Neuronal stem cell (in vitro differentiated cells): Measurements from ENCODE around the gene VWA1.
"Not testable (repeated sequence)": the region's sequence is repeated elsewhere in the genome, so short reads cannot be mapped to it uniquely, and the experiment has no call there.

Experiments used
- DNase-seq: peaks from one replicate; pipeline ENCODE4 v3.0.0-alpha.2; 2013; ENCODE audit warnings: low spot score
- H2AFZ ChIP-seq: one replicate; pipeline ENCODE4 v1.6.1; 2013; ENCODE audit warnings: mild to moderate bottlenecking, low read length, inconsistent platforms
- H2AK5ac ChIP-seq: 2 replicates; pipeline ENCODE4 v1.6.1; 2013; ENCODE audit warnings: low read depth, mild to moderate bottlenecking, inconsistent platforms, low read length, moderate library complexity, mixed read lengths
- H2BK120ac ChIP-seq: 2 replicates; pipeline ENCODE4 v1.6.1; 2013; ENCODE audit warnings: low read depth, mild to moderate bottlenecking, inconsistent platforms, low read length, moderate library complexity, mixed read lengths
- H2BK12ac ChIP-seq: one replicate; pipeline ENCODE4 v1.6.1; 2013; ENCODE audit warnings: low read length, inconsistent platforms
- H2BK15ac ChIP-seq: 2 replicates; pipeline ENCODE4 v1.6.1; 2013; ENCODE audit warnings: mild to moderate bottlenecking, low read length, inconsistent platforms, mixed read lengths
- H2BK5ac ChIP-seq: one replicate; pipeline ENCODE4 v1.6.1; 2013; ENCODE audit warnings: inconsistent platforms, mild to moderate bottlenecking, low read length, moderate library complexity
- H3K14ac ChIP-seq: one replicate; pipeline ENCODE4 v1.6.1; 2013; ENCODE audit warnings: low read length, inconsistent platforms
- H3K18ac ChIP-seq: 2 replicates; pipeline ENCODE4 v1.6.1; 2013; ENCODE audit warnings: low read length, inconsistent platforms
- H3K23ac ChIP-seq: 2 replicates; pipeline ENCODE4 v1.6.1; 2013; ENCODE audit warnings: low read depth, mild to moderate bottlenecking, mixed read lengths, low read length, inconsistent platforms; ENCODE audit not compliant: poor library complexity
- H3K27ac ChIP-seq: replicated peaks from 3 replicates; pipeline ENCODE4 v1.5.1; 2013; ENCODE audit warnings: low read length, inconsistent platforms
- H3K27me3 ChIP-seq, 3 experiments: 2 replicates each; pipeline ENCODE4 v1.6.1; 2013; ENCODE audit warnings: low read length in 3 of 3, mild to moderate bottlenecking in 2 of 3, inconsistent platforms in 1 of 3, low read depth in 1 of 3, mixed read lengths in 1 of 3, moderate library complexity in 1 of 3; ENCODE audit not compliant: control insufficient read depth in 3 of 3, insufficient read depth in 3 of 3
- H3K36me3 ChIP-seq, 2 donors: replicated peaks in 1 of 2; 2 replicates each; pipeline ENCODE4 v1.6.1; 2013; ENCODE audit warnings: low read length in 2 of 2; ENCODE audit not compliant: control insufficient read depth in 2 of 2, insufficient read depth in 2 of 2
- H3K4ac ChIP-seq: 2 replicates; pipeline ENCODE4 v1.6.1; 2013; ENCODE audit warnings: inconsistent platforms, mild to moderate bottlenecking, low read length, moderate library complexity
- H3K4me1 ChIP-seq, 2 donors: 1 replicate in 1 of 2; 2 replicates in 1 of 2; pipeline ENCODE4 v1.6.1; 2013; ENCODE audit warnings: low read length in 2 of 2, low read depth in 1 of 2; ENCODE audit not compliant: control insufficient read depth in 2 of 2, insufficient read depth in 1 of 2
- H3K4me2 ChIP-seq: one replicate; pipeline ENCODE4 v1.6.1; 2013; ENCODE audit warnings: mild to moderate bottlenecking, low read length, inconsistent platforms; ENCODE audit not compliant: insufficient read depth, poor library complexity, severe bottlenecking
- H3K4me3 ChIP-seq, 2 donors: 2 replicates each; pipeline ENCODE4 v1.5.1; 2013; ENCODE audit warnings: low read length in 2 of 2, mild to moderate bottlenecking in 2 of 2, inconsistent platforms in 1 of 2, moderate library complexity in 1 of 2
- H3K79me1 ChIP-seq: one replicate; pipeline ENCODE4 v1.6.1; 2013; ENCODE audit warnings: low read depth, mild to moderate bottlenecking, inconsistent platforms, low read length, moderate library complexity
- H3K9ac ChIP-seq: one replicate; pipeline ENCODE4 v1.6.1; 2013; ENCODE audit warnings: mild to moderate bottlenecking, low read depth, low read length, inconsistent platforms; ENCODE audit not compliant: poor library complexity
- H3K9me3 ChIP-seq, 2 donors: replicated peaks in 1 of 2; 2 replicates each; pipeline versions ENCODE3 to v1.6.1; 2013; ENCODE audit warnings: low read length in 2 of 2, mild to moderate bottlenecking in 2 of 2, inconsistent platforms in 1 of 2, low read depth in 1 of 2, mixed read lengths in 1 of 2, moderate library complexity in 1 of 2; ENCODE audit not compliant: control insufficient read depth in 2 of 2, insufficient read depth in 1 of 2
- H4K8ac ChIP-seq: one replicate; pipeline ENCODE4 v1.6.1; 2013; ENCODE audit warnings: low read depth, mild to moderate bottlenecking, inconsistent platforms, low read length, moderate library complexity
- H4K91ac ChIP-seq: one replicate; pipeline ENCODE4 v1.6.1; 2013; ENCODE audit warnings: low read length, low read depth, mild to moderate bottlenecking, inconsistent platforms; ENCODE audit not compliant: poor library complexity
- WGBS, 2 donors: extraction: QIAGEN DNeasy Blood & Tissue Kit; methylation state at CpG; one replicate each; pipeline ENCODE4 v1.1.7; 2013; ENCODE audit warnings: missing lambda C conversion rate in 2 of 2, mixed read lengths in 1 of 2; ENCODE audit not compliant: insufficient read length in 2 of 2, insufficient replicate concordance in 1 of 2; ENCODE audit errors: extremely low coverage in 2 of 2; 5-methylcytosine and 5-hydroxymethylcytosine counted together

VWA1 gene

GRCh38 chr1:1402901-1403392 lies 32.5 kb upstream of the VWA1 start:
- WGBS, 2 donors = no CpG with 5 or more reads among the region's 9 CpGs
- not testable (repeated sequence) for H3K4ac ChIP-seq, H2BK120ac ChIP-seq, H2BK15ac ChIP-seq, H3K23ac ChIP-seq, H4K91ac ChIP-seq, H3K9me3 ChIP-seq, H2BK12ac ChIP-seq, H3K4me2 ChIP-seq, H2AFZ ChIP-seq, DNase-seq, H3K14ac ChIP-seq, H3K27ac ChIP-seq, H4K8ac ChIP-seq, H3K9ac ChIP-seq, H2AK5ac ChIP-seq, H2BK5ac ChIP-seq, H3K4me3 ChIP-seq, H3K18ac ChIP-seq, H3K27me3 ChIP-seq
- Histone ChIP-seq H3K4me1 (peaks cover 15 to 17% of the 10 kb centered on the region in 2 donors), H3K36me3 (peaks cover 46 to 66% of the 10 kb centered on the region in 2 donors), H3K79me1 (peaks cover 41% of the 10 kb centered on the region)

GRCh38 chr1:1403653-1404052 lies 31.8 kb upstream of the VWA1 start:
- Histone ChIP-seq H3K36me3 (peaks cover 45 to 66% of the 10 kb centered on the region in 2 donors), H3K4ac (no peak overlapping the region), H2AK5ac (no peak overlapping the region), H2BK15ac (no peak overlapping the region), H3K79me1 (peaks cover 38% of the 10 kb centered on the region), H2BK5ac (no peak overlapping the region), H3K4me3 (no peak overlapping the region), H3K14ac (no peak overlapping the region), H3K9ac (no peak overlapping the region), H2BK12ac (no peak overlapping the region), H3K18ac (no peak overlapping the region), H2BK120ac (no peak overlapping the region), H4K91ac (no peak overlapping the region), H3K4me2 (no peak overlapping the region), H4K8ac (no peak overlapping the region), H3K27ac (no peak overlapping the region), H2AFZ (no peak overlapping the region), H3K9me3 (no peaks in the 10 kb centered on the region), H3K23ac (no peak overlapping the region), H3K4me1 (peaks cover 10 to 19% of the 10 kb centered on the region in 2 donors), H3K27me3 (no peaks in the 10 kb centered on the region)
- no peak for DNase-seq
- 100% methylated on average over 1 of the region's 7 CpGs; no CpG with 5 or more reads in 1 of the 2 donors for WGBS, 2 donors

GRCh38 chr1:1406101-1406820 lies 29.2 kb upstream of the VWA1 start:
- peak overlapping the region; percentile 88 for H2AFZ ChIP-seq
- no peaks in the 10 kb centered on the region for H3K9me3 ChIP-seq
- H3K23ac ChIP-seq = peak overlapping the region; percentile 34
- H4K91ac ChIP-seq = peak overlapping the region; percentile 56
- H3K79me1 ChIP-seq = peaks cover 22% of the 10 kb centered on the region
- DNase-seq = no peak
- H3K4ac ChIP-seq = no peak overlapping the region
- peak overlapping the region; percentile 78 for H2BK5ac ChIP-seq
- H3K18ac ChIP-seq = peak overlapping the region; percentile 31
- WGBS, 2 donors = no CpG with 5 or more reads among the region's 43 CpGs
- peak overlapping the region; percentile 89 to 93 for H3K4me3 ChIP-seq
- H3K4me2 ChIP-seq = peak overlapping the region; percentile 77
- no peak overlapping the region for H2BK12ac ChIP-seq
- H2BK15ac ChIP-seq = no peak overlapping the region
- H3K27me3 ChIP-seq = no peaks in the 10 kb centered on the region
- H3K4me1 ChIP-seq = peaks cover 7 to 15% of the 10 kb centered on the region in 2 donors
- no peak overlapping the region for H3K14ac ChIP-seq
- H2BK120ac ChIP-seq = no peak overlapping the region
- H3K27ac ChIP-seq = no peak overlapping the region
- H2AK5ac ChIP-seq = peak overlapping the region; percentile 97
- H4K8ac ChIP-seq = no peak overlapping the region
- H3K36me3 ChIP-seq = peaks cover 34 to 65% of the 10 kb centered on the region in 2 donors
- H3K9ac ChIP-seq = peak overlapping the region; percentile 89

GRCh38 chr1:1406821-1407635 lies 28.5 kb upstream of the VWA1 start, which contains the start of gene MRPL20:
TSS of gene MRPL20 (minus strand) at chr1:1407293. CDS start at chr1:1407217, 76 bp downstream.
- peak; percentile 85 for DNase-seq
- H3K4ac ChIP-seq = peak within 1 kb of the TSS; percentile 66
- peaks cover 28 to 57% of the 10 kb centered on the region in 2 donors for H3K36me3 ChIP-seq
- H2BK15ac ChIP-seq = peak within 1 kb of the TSS; percentile 49
- peak within 1 kb of the TSS; percentile 82 for H3K14ac ChIP-seq
- peak within 1 kb of the TSS; percentile 61 for H3K27ac ChIP-seq
- no CpG with 5 or more reads among the region's 98 CpGs for WGBS, 2 donors
- peak within 1 kb of the TSS; percentile 77 for H3K4me2 ChIP-seq
- peak within 1 kb of the TSS; percentile 99 for H2AK5ac ChIP-seq
- peak within 1 kb of the TSS; percentile 96 for H3K9ac ChIP-seq
- peak within 1 kb of the TSS; percentile 87 for H2BK120ac ChIP-seq
- H2BK12ac ChIP-seq = peak within 1 kb of the TSS; percentile 41
- H4K8ac ChIP-seq = peak within 1 kb of the TSS; percentile 48
- H3K27me3 ChIP-seq = no peaks in the 10 kb centered on the region
- H3K23ac ChIP-seq = peak within 1 kb of the TSS; percentile 100
- H4K91ac ChIP-seq = peak within 1 kb of the TSS; percentile 56
- peak within 1 kb of the TSS; percentile 99 for H3K18ac ChIP-seq
- peak within 1 kb of the TSS; percentile 78 for H2BK5ac ChIP-seq
- peaks cover 7 to 15% of the 10 kb centered on the region in 2 donors for H3K4me1 ChIP-seq
- H3K79me1 ChIP-seq = peaks cover 22% of the 10 kb centered on the region
- H3K4me3 ChIP-seq = peak within 1 kb of the TSS; percentile 89 to 93
- H2AFZ ChIP-seq = peak within 1 kb of the TSS; percentile 88
- H3K9me3 ChIP-seq = no peaks in the 10 kb centered on the region
